HG02798 (cell line): ENCODE data around the gene FBXL4.
A peak's percentile ranks its signal among the peaks of the same experiment; 100 is the strongest.

Experiments
- ATAC-seq: cut with Tn5 transposase; IDR thresholded peaks from one replicate; pipeline ENCODE4 v1.9.1; 2021; ENCODE audit warnings: mild to moderate bottlenecking; ENCODE audit not compliant: unreplicated experiment, poor library complexity

Gene FBXL4

GRCh38 chr6:98894810-98895209 lies 52.9 kb downstream of the FBXL4 start:
- ATAC-seq: no peak

- no peak for ATAC-seq
Measured at GRCh38 chr6:98887650-98888049, 60.1 kb downstream of the FBXL4 start.

- ATAC-seq: no peak
Measured at GRCh38 chr6:98885330-98885729, 62.4 kb downstream of the FBXL4 start.

- peak; percentile 93 for ATAC-seq
Measured at GRCh38 chr6:98880486-98880885, 67.3 kb downstream of the FBXL4 start.

GRCh38 chr6:98877250-98877649 lies 70.5 kb downstream of the FBXL4 start:
- no peak for ATAC-seq

GRCh38 chr6:98875375-98875774 lies 72.4 kb downstream of the FBXL4 start:
- ATAC-seq: no peak

GRCh38 chr6:98871821-98872220 lies 75.9 kb downstream of the FBXL4 start:
- no peak for ATAC-seq

- no peak for ATAC-seq
Measured at GRCh38 chr6:98871057-98871456, 76.7 kb downstream of the FBXL4 start.

GRCh38 chr6:98864497-98864896 lies 83.2 kb downstream of the FBXL4 start:
- no peak for ATAC-seq

GRCh38 chr6:98848539-98849242 lies 99.1 kb downstream of the FBXL4 start:
- ATAC-seq: no peak

- ATAC-seq: peak; percentile 59
Measured at GRCh38 chr6:98847779-98848538, 99.8 kb downstream of the FBXL4 start.

GRCh38 chr6:98847416-98847778 lies 100.3 kb downstream of the FBXL4 start:
- ATAC-seq: no peak

GRCh38 chr6:98846021-98846380 lies 101.7 kb downstream of the FBXL4 start:
- no peak for ATAC-seq

GRCh38 chr6:98845211-98846020 lies 102.3 kb downstream of the FBXL4 start:
- ATAC-seq: peak; percentile 59

GRCh38 chr6:98844244-98845210 lies 103.2 kb downstream of the FBXL4 start:
- no peak for ATAC-seq

- no peak for ATAC-seq
Measured at GRCh38 chr6:98843271-98844243, 104.2 kb downstream of the FBXL4 start.

GRCh38 chr6:98842342-98843180 lies 105.2 kb downstream of the FBXL4 start:
- no peak for ATAC-seq
